HG03565 (cell line): ENCODE results near the gene AAK1.
"Not testable (repeated sequence)": the region's sequence is repeated elsewhere in the genome, so short reads cannot be mapped to it uniquely, and the experiment has no call there.

Source experiments
- ATAC-seq: cut with Tn5 transposase; IDR thresholded peaks from one replicate; pipeline ENCODE4 v1.9.1; 2021; ENCODE audit warnings: mild to moderate bottlenecking, moderate library complexity; ENCODE audit not compliant: unreplicated experiment

The AAK1 gene

DNA sequence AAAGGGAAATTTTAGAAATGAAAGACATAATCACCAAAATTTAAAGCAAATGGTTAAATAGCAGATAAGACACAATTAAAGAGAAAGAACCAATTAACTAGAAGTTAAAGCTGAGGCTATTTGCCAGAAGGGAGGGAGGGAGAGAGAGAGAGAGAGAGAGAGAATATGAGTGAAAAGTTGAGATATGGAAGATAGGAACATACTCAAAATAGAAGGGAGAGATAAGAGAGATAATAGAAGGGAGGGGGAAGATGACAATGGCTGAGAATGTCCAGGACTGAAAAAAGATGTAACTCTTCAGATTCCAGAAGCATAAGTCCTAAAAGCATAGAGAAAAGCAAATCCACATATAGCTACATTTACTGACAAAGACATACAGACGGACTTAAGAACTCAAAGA, 17.1 kb upstream of the AAK1 start:
- ATAC-seq = no peak

- ATAC-seq = no peak
Measured at GRCh38 chr2:69659941-69660483, 16.5 kb upstream of the AAK1 start.

DNA sequence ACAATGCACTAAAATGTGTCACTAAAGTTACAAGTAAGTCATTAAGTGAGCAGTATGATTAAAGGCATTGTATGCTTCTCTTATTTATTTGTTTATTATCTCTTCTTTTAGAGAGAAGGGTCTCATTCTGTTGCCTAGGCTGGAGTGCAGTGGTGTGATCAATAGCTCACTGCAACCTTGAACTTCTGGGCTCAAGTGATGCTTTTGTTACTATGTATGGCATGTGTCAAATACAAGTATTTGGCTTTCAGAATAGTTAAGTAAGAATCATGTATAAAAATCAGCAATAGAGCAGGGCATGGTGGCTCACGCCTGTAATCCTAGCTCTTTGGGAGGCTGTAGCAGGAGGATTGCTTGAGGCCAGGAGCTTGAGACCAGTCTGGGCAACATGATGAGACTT, 15.8 kb upstream of the AAK1 start:
- no peak for ATAC-seq

GRCh38 chr2:69652206-69652605, 8.7 kb upstream of the AAK1 start:
- ATAC-seq = no peak

- not testable (repeated sequence) for ATAC-seq
Measured at GRCh38 chr2:69647196-69647595, 3.7 kb upstream of the AAK1 start.

DNA sequence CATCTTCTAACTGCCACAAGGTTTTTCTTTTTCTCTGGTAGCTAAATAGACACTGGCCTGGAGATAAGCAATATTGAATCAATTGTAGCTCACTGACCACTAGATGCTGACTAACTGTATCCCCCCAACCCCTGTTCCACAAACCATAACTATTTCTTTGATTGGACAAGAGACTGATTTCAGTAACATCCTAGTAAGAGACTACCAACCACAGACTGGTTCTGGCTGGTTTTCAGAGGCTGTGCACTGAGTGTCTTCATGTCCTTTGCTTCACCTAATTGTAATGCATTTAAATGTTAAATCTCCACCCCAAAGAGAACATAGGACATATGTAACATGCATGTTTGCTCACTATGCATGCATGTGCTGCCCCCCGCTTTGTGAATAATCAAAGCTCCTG, 3.2 kb upstream of the AAK1 start:
- ATAC-seq = no peak

DNA sequence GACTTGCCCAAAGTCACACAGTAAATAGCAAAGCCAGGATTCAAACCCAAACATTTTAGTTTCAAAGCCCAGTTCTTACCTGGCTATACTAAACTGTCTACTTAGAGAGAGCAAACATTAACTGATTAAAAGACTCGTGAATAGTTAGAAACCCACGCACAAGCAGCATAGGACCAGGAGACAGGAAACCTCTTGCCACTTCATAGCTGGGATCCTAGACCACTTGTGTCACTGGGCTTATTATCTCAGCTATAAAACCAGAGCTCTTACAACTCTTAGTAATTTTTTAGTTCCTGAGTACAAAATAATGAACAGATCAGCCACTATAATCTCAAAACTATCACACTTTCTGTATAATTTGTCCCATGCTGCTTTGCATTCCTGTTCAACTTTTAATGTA, 2.4 kb upstream of the AAK1 start:
- ATAC-seq = no peak

DNA sequence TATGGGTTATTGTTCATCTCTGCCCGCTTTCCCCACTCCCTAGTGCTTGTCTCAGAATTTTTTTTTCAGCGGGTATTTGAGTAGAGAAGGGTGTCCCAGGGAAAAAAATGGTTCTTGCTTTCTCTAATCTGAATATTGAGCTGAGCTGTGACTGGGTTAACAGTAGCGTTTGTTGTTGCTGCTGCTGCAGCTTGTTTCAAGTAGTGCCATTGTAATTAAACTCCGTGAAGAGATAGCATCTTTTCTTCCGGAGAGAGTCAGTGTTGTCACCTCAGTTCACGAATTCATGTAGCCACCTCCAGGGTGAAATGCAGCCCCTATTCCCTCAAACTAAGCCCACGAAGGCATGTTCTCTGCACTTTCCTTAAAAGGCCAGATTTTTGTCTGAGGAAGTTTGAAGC, 1.5 kb upstream of the AAK1 start:
- ATAC-seq = no peak

DNA sequence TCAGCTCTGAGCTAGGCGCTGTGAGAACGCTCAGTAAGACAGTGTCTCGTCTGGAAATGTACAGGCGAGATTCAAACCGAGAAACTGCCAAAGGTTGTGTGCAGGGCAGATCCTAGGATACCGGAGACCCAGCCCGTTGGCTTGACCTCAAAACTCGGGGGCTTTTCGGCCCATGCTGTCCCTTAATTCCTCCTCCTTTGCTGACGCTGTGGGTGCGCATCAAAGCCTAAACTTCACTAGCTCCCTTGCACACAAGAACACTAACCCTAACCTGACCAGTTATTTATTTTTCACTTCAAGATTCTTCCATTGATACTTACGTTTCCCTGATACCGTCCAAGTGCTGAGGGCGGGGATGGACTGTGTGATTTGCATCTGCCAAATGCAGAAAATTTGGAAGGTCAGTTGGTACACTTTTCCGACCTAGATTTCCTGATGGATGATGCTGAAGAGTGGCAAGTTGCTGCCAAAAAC, 1.0 kb upstream of the AAK1 start:
- ATAC-seq = no peak

DNA sequence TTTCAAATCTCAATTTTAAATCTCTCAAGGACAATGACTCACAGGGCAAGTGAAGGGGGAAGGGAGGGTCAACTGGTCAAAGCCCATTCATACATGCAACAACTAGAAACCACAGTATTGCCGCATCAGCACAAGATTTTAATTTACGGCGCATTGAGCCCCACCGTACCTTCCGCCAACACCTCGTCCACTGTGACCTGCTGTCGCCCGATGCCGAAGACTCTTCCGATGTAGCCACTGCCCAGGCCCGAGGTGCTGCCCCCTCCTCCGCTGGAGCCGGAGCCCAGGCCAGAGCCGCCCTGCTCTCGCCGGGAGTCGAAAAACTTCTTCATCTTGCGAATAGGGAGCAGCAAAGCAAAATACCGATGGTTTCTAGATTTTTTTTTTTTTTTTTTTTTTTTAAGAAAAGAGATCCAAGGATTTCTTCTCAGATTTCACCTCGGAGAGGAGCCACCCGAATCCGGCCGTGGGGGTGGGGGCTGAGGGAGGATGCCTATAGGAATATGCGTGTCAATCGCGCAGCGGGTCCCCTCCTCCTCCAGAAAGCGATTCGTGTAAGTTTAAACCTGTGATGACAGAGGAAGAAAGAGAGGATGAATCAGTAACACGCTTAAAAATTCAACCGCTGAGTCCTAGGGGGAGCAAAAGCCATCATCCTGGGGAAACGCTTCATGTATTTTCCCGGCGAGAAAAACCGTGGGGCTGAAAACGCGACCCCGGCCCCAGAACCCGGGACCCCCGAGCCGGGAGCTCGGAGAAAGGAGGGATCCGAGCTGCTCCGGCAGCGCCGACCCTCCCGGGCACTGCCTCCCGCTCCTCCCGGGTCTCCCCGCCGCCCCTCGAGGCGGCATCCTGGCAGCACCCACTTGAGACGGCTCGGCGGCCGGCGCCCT, 584 bp downstream of the AAK1 start:
- no peak for ATAC-seq

- no peak for ATAC-seq
Measured at GRCh38 chr2:69641887-69642708, 1.4 kb downstream of the AAK1 start.

- no peak for ATAC-seq
Measured at GRCh38 chr2:69641471-69641870, 2.1 kb downstream of the AAK1 start.

GRCh38 chr2:69639266-69639665, 4.3 kb downstream of the AAK1 start:
- no peak for ATAC-seq

DNA sequence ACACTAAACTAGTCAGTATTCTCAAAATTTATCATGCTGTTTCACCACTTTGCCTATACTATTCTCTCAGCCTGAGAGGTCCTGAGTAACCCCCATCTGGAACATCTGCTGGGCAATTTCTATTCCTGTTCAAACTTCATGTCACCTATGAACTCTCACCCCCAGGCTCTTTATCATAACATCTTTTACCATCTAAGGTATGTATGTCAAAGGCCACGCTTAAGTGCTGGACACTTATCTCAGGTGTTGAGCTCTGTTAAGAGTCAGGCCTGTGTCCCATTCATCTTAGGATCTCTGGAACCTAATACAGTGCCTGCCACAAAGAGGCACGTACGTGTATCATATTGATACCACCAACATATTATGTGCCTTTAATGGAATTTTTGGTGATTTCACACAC, 4.9 kb downstream of the AAK1 start:
- no peak for ATAC-seq

GRCh38 chr2:69637923-69638322, 5.6 kb downstream of the AAK1 start:
- ATAC-seq = no peak

DNA sequence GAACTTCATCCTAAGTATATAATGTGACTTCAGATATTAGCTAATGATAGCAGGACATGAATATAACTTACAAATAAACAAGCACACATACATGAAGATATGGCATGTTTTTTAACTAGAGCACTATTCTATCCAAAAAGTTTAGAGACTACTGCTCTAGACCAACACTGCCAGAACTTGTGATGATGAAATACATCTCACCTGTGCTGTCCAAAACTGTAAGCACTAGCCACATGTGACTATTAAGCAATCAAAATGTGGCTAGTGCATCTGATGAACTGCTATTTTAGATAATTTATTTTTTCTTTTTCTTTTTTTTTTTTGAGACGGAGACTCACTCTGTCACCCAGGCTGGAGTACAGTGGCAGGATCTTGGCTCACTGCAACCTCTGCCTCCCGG, 7.1 kb downstream of the AAK1 start:
- no peak for ATAC-seq

DNA sequence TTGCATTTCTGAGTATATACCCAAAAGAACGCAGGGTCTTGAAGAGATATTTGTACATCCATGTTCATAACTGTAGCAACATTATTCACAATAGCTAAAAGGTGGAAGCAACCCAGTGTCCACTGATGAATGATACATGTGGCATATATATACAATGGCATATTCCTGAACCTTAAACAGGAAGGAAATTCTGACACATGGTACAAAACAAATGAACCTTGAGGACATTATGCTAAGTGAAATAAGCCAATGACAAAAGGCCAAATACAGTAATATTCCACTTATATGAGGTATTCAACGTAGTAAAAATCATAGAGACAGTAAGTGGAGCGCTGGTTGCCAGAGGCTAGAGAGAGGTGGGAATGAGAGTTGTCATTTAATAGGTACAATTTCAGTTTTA, 8.1 kb downstream of the AAK1 start:
- ATAC-seq = no peak

DNA sequence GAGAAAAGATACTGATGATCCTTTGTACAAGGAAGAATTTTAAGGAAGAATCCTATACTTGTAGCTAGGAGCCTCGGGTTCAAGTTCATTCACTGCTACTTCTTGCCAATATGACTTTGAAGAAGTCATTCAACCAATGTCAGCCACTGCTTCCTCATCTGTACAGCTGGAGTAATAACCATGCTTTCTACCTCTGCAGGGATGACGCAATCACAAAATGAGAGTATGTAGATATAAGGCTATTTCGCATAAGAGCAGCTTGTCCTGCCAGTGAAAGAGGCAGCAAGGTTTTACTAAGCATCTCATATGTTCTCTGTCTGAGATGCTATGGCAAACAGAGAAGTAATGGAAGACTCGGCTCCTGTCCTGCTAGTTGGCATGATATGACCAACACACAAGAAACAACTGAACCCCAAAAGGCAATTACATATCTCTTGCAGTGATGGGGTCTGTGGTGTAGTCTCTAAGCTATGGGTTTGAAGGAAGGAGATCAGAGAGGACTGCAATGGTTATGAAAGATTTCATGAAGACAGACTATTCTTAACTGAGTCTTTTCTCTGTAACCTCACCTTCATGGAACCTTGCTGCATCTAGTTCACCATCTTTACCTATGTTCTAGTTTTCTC, 9.2 kb downstream of the AAK1 start:
- no peak for ATAC-seq

- ATAC-seq = no peak
Measured at GRCh38 chr2:69631402-69631801, 12.1 kb downstream of the AAK1 start.

DNA sequence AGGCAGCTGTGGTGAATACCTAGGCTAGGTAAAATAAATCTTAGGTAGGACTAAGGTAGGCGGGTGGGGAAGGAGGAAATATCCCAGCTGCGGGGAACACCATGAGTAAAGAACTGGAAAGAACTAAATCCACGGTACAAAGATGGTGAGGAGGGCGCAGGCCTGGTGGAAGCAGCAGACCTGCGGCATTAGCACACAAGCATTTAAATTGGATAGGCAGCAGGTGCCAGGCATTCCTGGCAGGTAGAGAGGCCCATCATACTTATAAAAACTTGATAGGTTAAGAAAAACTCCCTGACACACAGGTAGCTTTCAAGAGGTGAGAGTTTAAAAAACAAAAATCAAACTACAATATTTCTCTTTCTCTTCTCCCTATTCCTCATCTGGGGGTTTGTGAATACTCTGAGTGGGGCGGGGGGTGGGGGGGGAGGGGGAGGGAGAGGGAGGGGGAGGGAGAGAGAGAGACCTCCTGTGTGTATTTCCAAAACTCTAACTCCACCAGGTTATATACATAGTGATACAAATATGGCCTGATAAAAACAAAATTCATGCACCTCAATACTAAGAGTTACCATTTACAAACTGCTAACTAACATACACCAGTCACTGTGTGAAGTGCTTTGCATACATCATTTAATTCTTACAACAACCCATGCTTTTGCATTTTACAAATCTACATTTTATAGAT, 13.5 kb downstream of the AAK1 start:
- no peak for ATAC-seq
